Small intestine (tissue), 16 donors: ENCODE results near the gene HIPK1. TPM values are rescaled to one million over a fixed set of nuclear protein-coding genes. Genes with fewer than 3 reads are reported as not detected.

ENCODE experiments used
- DNase-seq, 2 donors: peaks; one replicate each; pipeline versions ENCODE4 v3.0.0 to v3.0.0-alpha.2; 2013
- FAIRE-seq: peaks from 2 replicates; lab custom pipeline; 2012; peaks lifted over from hg19 to GRCh38; lab: Jason Lieb, UNC
- H3K27ac ChIP-seq, 3 donors: one replicate each; pipeline ENCODE4 v1.5.1; 2013; ENCODE audit warnings: low read length in 2 of 3, mild to moderate bottlenecking in 2 of 3, control low read depth in 1 of 3, inconsistent platforms in 1 of 3, low read depth in 1 of 3, moderate library complexity in 1 of 3
- H3K27me3 ChIP-seq, 3 donors: one replicate each; pipeline ENCODE4 v1.6.1; 2013; ENCODE audit warnings: low read length in 3 of 3, inconsistent platforms in 1 of 3; ENCODE audit not compliant: control insufficient read depth in 3 of 3, insufficient read depth in 3 of 3
- H3K36me3 ChIP-seq, 3 donors: one replicate each; pipeline ENCODE4 v1.6.1; 2013; ENCODE audit warnings: low read length in 3 of 3, inconsistent platforms in 1 of 3, low read depth in 1 of 3, mild to moderate bottlenecking in 1 of 3, moderate library complexity in 1 of 3; ENCODE audit not compliant: control insufficient read depth in 3 of 3, insufficient read depth in 2 of 3
- H3K4me1 ChIP-seq, 3 donors: one replicate each; pipeline ENCODE4 v1.6.1; 2013; ENCODE audit warnings: low read length in 2 of 3, inconsistent platforms in 1 of 3, low read depth in 1 of 3, mild to moderate bottlenecking in 1 of 3, moderate library complexity in 1 of 3; ENCODE audit not compliant: control insufficient read depth in 3 of 3, insufficient read depth in 2 of 3
- H3K4me3 ChIP-seq, 3 donors: one replicate each; pipeline ENCODE4 v1.5.1; 2013; ENCODE audit warnings: low read length in 3 of 3, control low read depth in 1 of 3, inconsistent platforms in 1 of 3, low read depth in 1 of 3, mild to moderate bottlenecking in 1 of 3, moderate library complexity in 1 of 3
- H3K9me3 ChIP-seq, 2 donors: one replicate each; pipeline ENCODE4 v1.6.1; 2013; ENCODE audit warnings: low read depth in 1 of 2, low read length in 1 of 2; ENCODE audit not compliant: control insufficient read depth in 2 of 2, insufficient read depth in 1 of 2
- WGBS, 3 donors: extraction: QIAGEN DNeasy Blood & Tissue Kit; methylation state at CpG; one replicate each; pipeline ENCODE4 v1.1.7; 2013; 5-methylcytosine and 5-hydroxymethylcytosine counted together
- long read RNA-seq, 10 donors: transcript quantifications; one replicate each; lab custom pipeline, GENCODE V29; 2026
- polyA plus RNA-seq, 4 donors: library from polyadenylated mRNA; stranded (reverse) in 3 of 4; unstranded in 1 of 4; fragments of 200-250 nt in 3 of 4; fragments of 120-200 nt in 1 of 4; gene quantifications; one replicate each; pipeline versions ENCODE4 v1.2.1 to v1.2.3, GENCODE V29; 2013
- donor health status: healthy with polysubstance abuse.
- donor health status: control.
- donor health status: control.
- donor health status: Bipolar disorder and iron deficiency.
- donor health status: healthy.

HIPK1 gene
- 10 to 100 TPM in 3 of 4 donors, 1 to 10 TPM in 1; 9.5 to 30.0 (median 10.8) TPM for polyA plus RNA-seq
- long read RNA-seq, donor 1 = 0 reads
- long read RNA-seq, donor 2 = 0 reads
- long read RNA-seq, donor 3, partial matches to known transcripts = 13 of 13 reads
- long read RNA-seq, donor 3, other reads (novel, unspliced or antisense) = 0 of 13 reads
- long read RNA-seq, donor 4 = 0 reads
- long read RNA-seq, donor 5 = 0 reads
- long read RNA-seq, donor 6, full-length matches to known transcripts = 2 of 2 reads
- long read RNA-seq, donor 6, partial matches to known transcripts = 0 of 2 reads
- long read RNA-seq, donor 6, other reads (novel, unspliced or antisense) = 0 of 2 reads
- long read RNA-seq, donor 7 = 0 reads
- long read RNA-seq, donor 8 = 0 reads
- long read RNA-seq, donor 9 = 0 reads
- long read RNA-seq, donor 10 = 0 reads

GRCh38 chr1:113928941-113929749 lies at the start of gene HIPK1:
Gene HIPK1, plus strand, starts transcription at chr1:113929324.
- Histone ChIP-seq H3K36me3 (no peaks in the 10 kb centered on the region), H3K9me3 (no peaks in the 10 kb centered on the region), H3K4me3 (peak within 1 kb of the TSS; percentile 69 to 87 (median 87)), H3K27ac (peak within 1 kb of the TSS; percentile 73 to 99 (median 91)), H3K4me1 (peaks cover 2 to 15% (median 8%) of the 10 kb centered on the region in 3 donors), H3K27me3 (no peaks in the 10 kb centered on the region)
- WGBS, 3 donors = 0 to 1% (median 0%) methylated on average over 34 to 61 of the region's 61 CpGs
- no peak for FAIRE-seq
- DNase-seq = peak; percentile 93 to 98

- Histone ChIP-seq H3K36me3 (peaks cover 2 to 13% (median 8%) of the 10 kb centered on the region in 3 donors), H3K4me3 (no peak overlapping the region), H3K4me1 (peaks cover 12 to 18% (median 14%) of the 10 kb centered on the region in 3 donors), H3K27ac (peak overlapping the region in 2 of 3 donors; percentile 41 to 49), H3K27me3 (no peaks in the 10 kb centered on the region), H3K9me3 (no peaks in the 10 kb centered on the region)
- 80 to 94% (median 88%) methylated on average over 4 of the region's 4 CpGs for WGBS, 3 donors
- DNase-seq (no peak), FAIRE-seq (no peak)
Observed at GRCh38 chr1:113879739-113880038, 49.4 kb upstream of the HIPK1 start.

- 58 to 79% (median 75%) methylated on average over 2 of the region's 2 CpGs for WGBS, 3 donors
- H3K27ac ChIP-seq = peak overlapping the region; percentile 36 to 64 (median 49)
Observed at GRCh38 chr1:113881661-113882060, 47.5 kb upstream of the HIPK1 start.

GRCh38 chr1:113886417-113887401 lies 42.4 kb upstream of the HIPK1 start:
- Histone ChIP-seq H3K4me3 (peak overlapping the region in 2 of 3 donors; percentile 45 to 67), H3K27ac (peak overlapping the region; percentile 78 to 88 (median 83))

More at GRCh38 chr1:113881661-113882060, 47.5 kb upstream of the HIPK1 start:
- H3K36me3 ChIP-seq = peaks cover 2 to 13% (median 8%) of the 10 kb centered on the region in 3 donors
- H3K27me3 ChIP-seq = no peaks in the 10 kb centered on the region
- no peak overlapping the region for H3K4me3 ChIP-seq
- FAIRE-seq (no peak), DNase-seq (no peak)
- H3K9me3 ChIP-seq = no peaks in the 10 kb centered on the region
- peaks cover 2 to 13% (median 7%) of the 10 kb centered on the region in 3 donors for H3K4me1 ChIP-seq

GRCh38 chr1:113887402-113888175 lies 41.5 kb upstream of the HIPK1 start, which contains the start of gene BCL2L15:
Gene BCL2L15, minus strand, starts transcription at chr1:113887581. Its CDS starts 206 bp downstream, at chr1:113887375.
- 11 to 57% (median 25%) methylated on average over 6 of the region's 6 CpGs for WGBS, 3 donors
- peak within 1 kb of the TSS; percentile 80 to 88 (median 83) for H3K27ac ChIP-seq
- H3K4me3 ChIP-seq = peak within 1 kb of the TSS in 2 of 3 donors; percentile 45 to 67
- no peaks in the 10 kb centered on the region for H3K27me3 ChIP-seq
- H3K36me3 ChIP-seq = no peaks in the 10 kb centered on the region
- peak; percentile 74 to 89 for DNase-seq
- no peaks in the 10 kb centered on the region for H3K9me3 ChIP-seq
- peaks cover 0 to 16% (median 2%) of the 10 kb centered on the region in 3 donors for H3K4me1 ChIP-seq
- no peak for FAIRE-seq

More at GRCh38 chr1:113886417-113887401, 42.4 kb upstream of the HIPK1 start:
- no peaks in the 10 kb centered on the region for H3K27me3 ChIP-seq
- H3K36me3 ChIP-seq = peaks cover under 1 to 4% (median 2%) of the 10 kb centered on the region in 3 donors
- WGBS, 3 donors = 19 to 61% (median 41%) methylated on average over 17 of the region's 17 CpGs
- H3K9me3 ChIP-seq = no peaks in the 10 kb centered on the region
- H3K4me1 ChIP-seq = peaks cover 2 to 13% (median 4%) of the 10 kb centered on the region in 3 donors
- DNase-seq (peak in 1 of 2 donors; percentile 19), FAIRE-seq (no peak)

- no peak overlapping the region for H3K27ac ChIP-seq
- no peak for DNase-seq
- peaks cover 5 to 9% (median 6%) of the 10 kb centered on the region in 3 donors for H3K36me3 ChIP-seq
- H3K4me3 ChIP-seq = no peak overlapping the region
- peaks cover 0 to 18% (median 7%) of the 10 kb centered on the region in 3 donors for H3K4me1 ChIP-seq
- WGBS, 3 donors = 64 to 68% (median 66%) methylated on average over 2 of the region's 2 CpGs
- no peak for FAIRE-seq
- H3K27me3 ChIP-seq = no peaks in the 10 kb centered on the region
- no peaks in the 10 kb centered on the region for H3K9me3 ChIP-seq
Observed at GRCh38 chr1:113890816-113891215, 38.3 kb upstream of the HIPK1 start.

- H3K27me3 ChIP-seq = no peaks in the 10 kb centered on the region
- H3K4me3 ChIP-seq = no peak overlapping the region
- DNase-seq (no peak), FAIRE-seq (no peak)
- no peak overlapping the region for H3K27ac ChIP-seq
- peaks cover 6 to 12% (median 8%) of the 10 kb centered on the region in 3 donors for H3K36me3 ChIP-seq
- H3K9me3 ChIP-seq = no peaks in the 10 kb centered on the region
- peaks cover 0 to 18% (median 7%) of the 10 kb centered on the region in 3 donors for H3K4me1 ChIP-seq
- WGBS, 3 donors = 78 to 83% (median 81%) methylated on average over 11 of the region's 11 CpGs
Observed at GRCh38 chr1:113891631-113892220, 37.4 kb upstream of the HIPK1 start.
